Fibroblast of gingiva (primary cell): ENCODE measurements around the gene ZNRF2.

ENCODE experiments used
- DNase-seq: peaks from one replicate; pipeline ENCODE4 v3.0.0-alpha.2; 2011; ENCODE audit warnings: low read depth

Gene ZNRF2

DNA sequence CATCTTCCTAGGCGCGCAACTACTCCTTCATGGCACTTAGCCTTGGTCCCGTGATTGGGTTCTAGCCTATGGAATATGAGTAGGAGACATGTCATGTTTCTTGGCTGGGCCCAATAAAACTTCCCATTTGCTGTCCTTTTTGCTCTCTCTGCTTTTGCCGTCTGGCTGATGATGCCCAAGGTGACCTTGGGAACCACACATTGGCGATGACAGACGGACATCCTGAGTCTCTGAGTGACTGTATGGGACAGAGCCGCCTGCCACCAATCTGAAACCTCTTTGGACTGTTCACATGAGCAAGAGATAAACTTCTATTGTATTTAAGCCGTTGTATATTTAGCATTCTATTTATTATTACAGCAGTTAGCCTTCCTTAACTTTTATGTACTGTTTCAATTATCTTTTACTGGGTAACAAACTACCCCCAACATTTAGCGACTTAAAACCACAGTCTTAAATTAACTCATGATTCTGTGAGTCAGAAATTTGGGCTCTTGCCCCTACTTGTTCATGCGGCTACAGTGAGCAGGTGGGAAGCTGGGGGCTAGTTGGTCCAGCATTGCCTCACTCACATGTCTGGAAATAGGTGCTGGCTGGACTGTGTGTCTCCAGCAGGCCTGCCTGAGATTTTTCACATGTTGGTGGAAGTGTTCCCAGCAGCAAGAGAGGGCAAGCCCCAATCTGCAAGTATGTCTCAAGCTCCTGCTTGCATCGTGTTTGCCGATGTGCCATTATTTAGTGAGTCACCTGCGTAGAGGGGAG, 122.4 kb downstream of the ZNRF2 start:
- DNase-seq = no peak

DNA sequence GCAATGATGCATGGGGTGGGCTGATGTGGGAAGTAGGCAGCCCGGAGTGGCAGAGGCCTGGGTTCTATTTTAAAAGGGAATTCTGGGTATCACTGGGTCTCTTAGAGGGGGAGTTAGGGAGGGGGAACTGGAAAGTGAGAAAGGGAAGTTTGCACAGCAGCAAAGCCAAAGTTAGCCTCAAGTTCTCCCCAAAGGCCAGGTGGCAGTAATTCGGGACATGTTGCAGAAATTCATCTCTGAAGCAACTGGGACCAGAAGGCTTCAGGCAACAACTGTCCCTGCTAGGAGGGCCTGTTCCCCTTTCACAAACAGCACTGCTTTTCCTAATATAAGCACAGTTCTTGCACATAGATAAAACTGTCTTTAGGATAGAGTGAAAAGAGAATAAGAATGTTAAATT, 126.8 kb downstream of the ZNRF2 start:
- DNase-seq = no peak

DNA sequence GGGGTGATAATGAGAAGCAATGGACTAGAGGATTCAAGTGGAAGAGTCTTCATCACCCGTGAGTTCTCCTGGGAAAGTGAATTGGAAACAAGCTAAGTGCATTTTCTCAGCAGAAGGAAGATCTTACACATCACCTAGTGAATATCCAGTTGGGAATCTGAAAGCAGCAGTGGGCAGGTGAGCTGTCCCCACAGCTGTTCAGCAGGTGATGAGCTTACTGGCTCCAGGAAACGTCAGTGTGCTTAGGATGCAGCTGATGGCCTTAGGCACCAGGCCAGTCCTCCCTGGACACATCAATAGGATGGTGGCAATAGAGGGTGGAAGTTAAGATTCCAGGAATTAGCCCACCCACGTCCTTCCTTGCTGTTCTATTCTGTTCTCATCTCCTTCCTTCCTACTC, 127.5 kb downstream of the ZNRF2 start:
- DNase-seq = no peak

DNA sequence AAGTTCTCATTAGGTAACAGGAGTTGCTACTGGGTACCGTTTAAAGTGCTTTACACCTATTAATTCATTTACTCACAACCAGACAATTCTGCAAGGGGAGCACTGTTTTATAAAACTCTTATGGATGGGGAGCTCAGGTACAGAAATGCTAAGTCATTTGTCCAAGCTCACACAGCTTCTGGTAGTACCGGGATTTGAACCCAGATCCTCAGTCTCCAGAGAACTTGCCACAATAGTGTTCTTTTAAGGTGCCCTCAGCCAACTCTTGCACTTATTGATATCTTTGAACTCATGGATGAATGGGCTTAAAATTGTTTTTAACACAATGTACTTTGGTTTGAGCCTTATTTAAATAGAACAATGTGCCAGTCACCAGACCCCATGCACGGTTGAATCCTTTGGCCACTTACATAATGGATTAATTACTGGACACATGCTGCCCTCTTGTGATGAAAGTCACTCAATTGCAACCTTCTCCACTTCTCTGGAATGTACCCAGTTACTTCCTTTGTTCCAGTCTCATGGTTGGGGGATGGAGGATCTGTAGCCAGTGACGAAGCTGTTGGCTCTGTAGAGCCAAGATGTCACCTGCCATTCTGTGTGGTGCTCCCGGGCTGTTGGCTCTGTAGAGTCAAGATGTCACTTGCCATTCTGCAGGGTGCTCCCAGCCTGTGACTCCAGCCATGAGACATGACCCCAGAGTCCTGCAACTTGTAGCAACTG, 128.5 kb downstream of the ZNRF2 start:
- peak; percentile 76 for DNase-seq

DNA sequence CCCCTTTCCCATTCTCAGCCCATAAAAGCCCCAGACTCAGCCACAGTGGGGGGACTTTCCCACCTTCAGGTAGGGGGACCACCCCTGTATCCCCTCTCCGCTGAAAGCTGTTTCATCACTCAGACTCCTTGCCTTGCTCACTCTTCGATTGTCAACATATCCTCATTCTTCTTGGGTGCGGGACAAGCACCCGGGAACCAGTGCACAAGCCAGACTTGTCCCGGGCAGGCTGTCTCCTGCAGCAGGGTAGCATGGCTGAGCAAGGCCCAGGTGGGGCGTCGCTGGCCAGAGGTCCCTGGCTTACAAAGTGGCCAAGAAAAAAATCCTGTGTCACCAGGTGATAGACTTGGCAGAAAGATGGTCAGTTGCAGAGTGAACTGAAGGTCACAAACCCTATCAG, 129.5 kb downstream of the ZNRF2 start:
- no peak for DNase-seq
